H9 (cell line): ENCODE results near the gene SEMA3C. TPM values are rescaled to one million over a fixed set of nuclear protein-coding genes. Genes with fewer than 3 reads are reported as not detected.

Experiments used
- DNase-seq: peaks from one replicate; pipeline ENCODE4 v3.0.0-alpha.2; 2017
- H2AFZ ChIP-seq: one replicate; pipeline ENCODE4 v1.6.1; 2013; ENCODE audit warnings: mild to moderate bottlenecking, low read length, control low read depth, moderate library complexity
- H2AK5ac ChIP-seq: 2 replicates; pipeline ENCODE4 v1.6.1; 2013; ENCODE audit warnings: low read length, control low read depth, mixed read lengths; ENCODE audit not compliant: insufficient read length
- H2BK120ac ChIP-seq: one replicate; pipeline ENCODE4 v1.6.1; 2013; ENCODE audit warnings: low read depth, mild to moderate bottlenecking, low read length, control low read depth, inconsistent platforms; ENCODE audit not compliant: poor library complexity, severe bottlenecking
- H2BK12ac ChIP-seq: 2 replicates; pipeline ENCODE4 v1.6.1; 2013; ENCODE audit warnings: low read length, control low read depth, mixed read lengths, low read depth; ENCODE audit not compliant: insufficient read length
- H2BK15ac ChIP-seq: 2 replicates; pipeline ENCODE4 v1.6.1; 2013; ENCODE audit warnings: low read depth, low read length, control low read depth
- H2BK20ac ChIP-seq: one replicate; pipeline ENCODE4 v1.6.1; 2013; ENCODE audit warnings: low read depth, mild to moderate bottlenecking, low read length, control low read depth, inconsistent platforms; ENCODE audit not compliant: poor library complexity, severe bottlenecking
- H2BK5ac ChIP-seq: 2 replicates; pipeline ENCODE4 v1.6.1; 2013; ENCODE audit warnings: low read length, control low read depth, mixed read lengths; ENCODE audit not compliant: insufficient read length
- H3K14ac ChIP-seq: 2 replicates; pipeline ENCODE4 v1.6.1; 2013; ENCODE audit warnings: low read length, control low read depth; ENCODE audit not compliant: insufficient read depth
- H3K18ac ChIP-seq: 2 replicates; pipeline ENCODE4 v1.6.1; 2013; ENCODE audit warnings: low read depth, mild to moderate bottlenecking, mixed read lengths, low read length, control low read depth; ENCODE audit not compliant: insufficient read length
- H3K23ac ChIP-seq: 2 replicates; pipeline ENCODE4 v1.6.1; 2013; ENCODE audit warnings: low read length, control low read depth, mixed read lengths, low read depth; ENCODE audit not compliant: insufficient read length
- H3K23me2 ChIP-seq: 2 replicates; pipeline ENCODE4 v1.6.1; 2013; ENCODE audit warnings: low read depth, mild to moderate bottlenecking, mixed read lengths, low read length, control low read depth; ENCODE audit not compliant: insufficient read length, poor library complexity, severe bottlenecking
- H3K27ac ChIP-seq: 2 replicates; pipeline ENCODE4 v1.5.1; 2013; ENCODE audit warnings: low read length, control low read depth, mixed read lengths, low read depth; ENCODE audit not compliant: insufficient read length
- H3K27me3 ChIP-seq: 2 replicates; pipeline ENCODE4 v1.6.1; 2013; ENCODE audit warnings: low read length, control low read depth, inconsistent platforms; ENCODE audit not compliant: insufficient read depth
- H3K4ac ChIP-seq: 2 replicates; pipeline ENCODE4 v1.6.1; 2013; ENCODE audit warnings: low read depth, mild to moderate bottlenecking, control low read depth, inconsistent platforms, low read length, moderate library complexity
- H3K4me1 ChIP-seq: 2 replicates; pipeline ENCODE4 v1.6.1; 2013; ENCODE audit warnings: low read length, control low read depth, inconsistent platforms; ENCODE audit not compliant: insufficient read depth
- H3K4me2 ChIP-seq: 2 replicates; pipeline ENCODE4 v1.6.1; 2013; ENCODE audit warnings: low read length, control low read depth, mixed read lengths; ENCODE audit not compliant: insufficient read length, insufficient read depth
- H3K56ac ChIP-seq: 2 replicates; pipeline ENCODE4 v1.6.1; 2013; ENCODE audit warnings: low read depth, mild to moderate bottlenecking, mixed read lengths, low read length, control low read depth; ENCODE audit not compliant: insufficient read length
- H3K79me1 ChIP-seq: 2 replicates; pipeline ENCODE4 v1.6.1; 2013; ENCODE audit warnings: low read depth, mild to moderate bottlenecking, moderate library complexity, low read length, control low read depth, inconsistent platforms; ENCODE audit not compliant: insufficient read depth, poor library complexity, severe bottlenecking
- H3K79me2 ChIP-seq: 2 replicates; pipeline ENCODE4 v1.6.1; 2013; ENCODE audit warnings: low read length, control low read depth, inconsistent platforms; ENCODE audit not compliant: insufficient read depth
- H3K9ac ChIP-seq: 2 replicates; pipeline ENCODE4 v1.6.1; 2013; ENCODE audit warnings: low read length, control low read depth, mixed read lengths; ENCODE audit not compliant: insufficient read length; ENCODE audit errors: extremely low read depth
- H3K9me3 ChIP-seq: one replicate; pipeline ENCODE4 v1.6.1; 2013; ENCODE audit warnings: low read depth, low read length, inconsistent platforms; ENCODE audit not compliant: control insufficient read depth
- H3T11ph ChIP-seq: one replicate; pipeline ENCODE4 v1.6.1; 2013; ENCODE audit warnings: mild to moderate bottlenecking, low read length, control low read depth, inconsistent platforms
- H4K20me1 ChIP-seq: one replicate; pipeline ENCODE4 v1.6.1; 2013; ENCODE audit not compliant: control insufficient read depth, insufficient read length, insufficient read depth
- H4K5ac ChIP-seq: 2 replicates; pipeline ENCODE4 v1.6.1; 2013; ENCODE audit warnings: low read depth, mild to moderate bottlenecking, mixed read lengths, low read length, control low read depth; ENCODE audit not compliant: insufficient read length
- H4K8ac ChIP-seq: replicated peaks from 2 replicates; pipeline ENCODE4 v1.6.1; 2013; ENCODE audit warnings: low read length, control low read depth, mixed read lengths, low read depth; ENCODE audit not compliant: insufficient read length
- H4K91ac ChIP-seq: 2 replicates; pipeline ENCODE4 v1.6.1; 2013; ENCODE audit warnings: low read depth, mild to moderate bottlenecking, moderate library complexity, mixed read lengths, low read length, control low read depth; ENCODE audit not compliant: insufficient read length
- H3K27ac Mint-ChIP-seq, 3 experiments: 2 replicates in 2 of 3; 3 replicates in 1 of 3; pipeline ENCODE4 v1.8.0; 2020 to 2021; ENCODE audit warnings: mixed read lengths in 3 of 3, mild to moderate bottlenecking in 1 of 3, moderate library complexity in 1 of 3
- H3K27me3 Mint-ChIP-seq: 2 replicates; pipeline ENCODE4 v1.8.0; 2021; ENCODE audit warnings: low read depth, mild to moderate bottlenecking, moderate library complexity, mixed read lengths
- H3K36me3 Mint-ChIP-seq, 3 experiments: 2 replicates in 2 of 3; 3 replicates in 1 of 3; pipeline ENCODE4 v1.8.0; 2020 to 2021; ENCODE audit warnings: low read depth in 3 of 3, mixed read lengths in 3 of 3; ENCODE audit not compliant: insufficient read depth in 1 of 3
- H3K4me1 Mint-ChIP-seq, 2 experiments: 2 replicates each; pipeline ENCODE4 v1.8.0; 2020; ENCODE audit warnings: mixed read lengths in 2 of 2
- H3K4me3 Mint-ChIP-seq, 2 experiments: 2 replicates in 1 of 2; 3 replicates in 1 of 2; pipeline ENCODE4 v1.8.0; 2020 to 2021; ENCODE audit warnings: mild to moderate bottlenecking in 2 of 2, mixed read lengths in 2 of 2, moderate library complexity in 1 of 2
- H3K9me3 Mint-ChIP-seq, 2 experiments: 2 replicates in 1 of 2; 3 replicates in 1 of 2; pipeline ENCODE4 v1.8.0; 2020; ENCODE audit warnings: mild to moderate bottlenecking in 2 of 2, mixed read lengths in 2 of 2, moderate library complexity in 1 of 2
- CTCF ChIP-seq: fragments of 200-600 bp; sonication (generic); conservative IDR thresholded peaks from 3 replicates; pipeline ENCODE4 v1.8.0; 2021; ENCODE audit warnings: antibody characterized with exemption, mild to moderate bottlenecking
- WGBS: extraction: QIAGEN DNeasy Blood & Tissue Kit; methylation state at CpG from one replicate; pipeline ENCODE4 v1.1.7; 2013; ENCODE audit warnings: missing lambda C conversion rate, low lambda C conversion rate, mixed read lengths; ENCODE audit not compliant: insufficient read length; ENCODE audit errors: extremely low coverage; 5-methylcytosine and 5-hydroxymethylcytosine counted together
- total RNA-seq: library from RNA; stranded (reverse); gene quantifications from 2 replicates; pipeline ENCODE4 v1.2.1, GENCODE V29; 2021

SEMA3C gene
- total RNA-seq, 1 experiment from 2014 or later: 1.6 TPM

DNA sequence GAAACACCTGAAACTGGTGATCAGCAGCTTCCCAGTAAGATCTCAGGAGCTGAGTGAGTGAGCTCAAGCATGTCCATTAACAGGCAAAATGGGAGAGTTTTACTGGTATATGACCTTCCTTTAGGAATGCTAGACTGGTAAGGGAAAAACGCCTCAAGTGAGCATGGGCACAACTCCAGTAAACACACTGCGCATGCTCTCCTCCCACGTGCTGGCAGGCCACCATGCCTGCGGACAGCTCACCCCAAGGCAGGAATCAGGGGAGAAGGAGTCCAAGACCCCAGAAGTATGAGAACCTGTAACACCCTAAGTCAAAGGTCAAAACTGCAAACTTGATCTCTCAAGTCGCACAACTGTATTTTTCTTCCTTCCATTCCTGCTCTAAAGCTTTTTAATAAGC is 152.1 kb downstream of the SEMA3C start:
- Mint-ChIP-seq H3K36me3 (no peaks in the 10 kb centered on the region; a peak in 1 of 7 replicates), H3K4me1 (peaks cover 40 to 45% of the 10 kb centered on the region in 2 experiments), H3K4me3 (no peak overlapping the region), H3K9me3 (no peaks in the 10 kb centered on the region; a peak in 1 of 5 replicates), H3K27me3 (peaks cover 18% of the 10 kb centered on the region), H3K27ac (no peak overlapping the region; a peak in 1 of 7 replicates)
- H3K4me1 ChIP-seq: peaks cover 2% of the 10 kb centered on the region; the same call in 1 of the 2 replicates
- H2BK15ac ChIP-seq: no peak overlapping the region
- no peak overlapping the region for H3K56ac ChIP-seq
- no peak overlapping the region for H4K8ac ChIP-seq
- H3K23ac ChIP-seq: no peak overlapping the region
- H3K4ac ChIP-seq: no peak overlapping the region
- no peak overlapping the region for H2BK12ac ChIP-seq
- H3K27me3 ChIP-seq: no peaks in the 10 kb centered on the region
- no CpG with 5 or more reads among the region's 5 CpGs for WGBS
- H3K14ac ChIP-seq: no peak overlapping the region
- H2AK5ac ChIP-seq: no peak overlapping the region
- no peak for DNase-seq
- H2BK120ac ChIP-seq: no peak overlapping the region
- H2AFZ ChIP-seq: no peak overlapping the region
- no peak overlapping the region for H3K18ac ChIP-seq
- H4K5ac ChIP-seq: no peak overlapping the region
- H4K20me1 ChIP-seq: peaks cover 3% of the 10 kb centered on the region
- no peaks in the 10 kb centered on the region for H3K9me3 ChIP-seq
- no peak overlapping the region for H2BK20ac ChIP-seq
- no peaks in the 10 kb centered on the region for H3K79me1 ChIP-seq
- no peak overlapping the region for H3T11ph ChIP-seq
- TF ChIP-seq CTCF: no peak
- no peaks in the 10 kb centered on the region for H3K23me2 ChIP-seq
- H4K91ac ChIP-seq: no peak overlapping the region
- no peak overlapping the region for H3K27ac ChIP-seq
- H3K4me2 ChIP-seq: no peak overlapping the region
- no peak overlapping the region for H2BK5ac ChIP-seq
- H3K79me2 ChIP-seq: no peaks in the 10 kb centered on the region
- no peak overlapping the region for H3K9ac ChIP-seq
